SK-N-SH (cell line): ENCODE results near the gene GAS2L2. TPM values are rescaled to one million over a fixed set of nuclear protein-coding genes. Genes with fewer than 3 reads are reported as not detected.

Experiments used
- CTCF ChIA-PET: fragments of 300-600, 350-600 bp; formaldehyde crosslinking; extraction: SDS; loops from one replicate; lab custom pipeline; 2021; lab: Yijun Ruan, JAX
- POLR2A ChIA-PET: fragments of 350-600 bp; sonication (Branson Sonifier 250); formaldehyde crosslinking; extraction: SDS; loops from one replicate; lab custom pipeline; 2020; ENCODE audit warnings: antibody characterized with exemption, inconsistent platforms; lab: Yijun Ruan, JAX
- DNase-seq: peaks from one replicate; pipeline ENCODE4 v3.0.0; 2012
- H2AFZ ChIP-seq: fragments of 200-600 bp; sonication (generic); 2 replicates; pipeline ENCODE4 v1.8.1; 2016; ENCODE audit warnings: antibody characterized with exemption, mild to moderate bottlenecking, low read depth
- H3F3A ChIP-seq: fragments of 200-600 bp; sonication (generic); replicated peaks from 2 replicates; pipeline ENCODE3; 2016; ENCODE audit warnings: antibody characterized with exemption, mild to moderate bottlenecking; ENCODE audit not compliant: insufficient read depth
- H3K27ac ChIP-seq, 2 experiments: fragments of 200-500 bp in 1 of 2; fragments of 200-600 bp in 1 of 2; sonication (Bioruptor generic) in 1 of 2; sonication (generic), shearing (Covaris generic) in 1 of 2; 2 replicates each; pipeline versions ENCODE4 v1.5.1 to v1.6.1; 2014 to 2016; ENCODE audit warnings: low read depth in 2 of 2, inconsistent platforms in 1 of 2, low read length in 1 of 2, mild to moderate bottlenecking in 1 of 2, mixed read lengths in 1 of 2
- H3K27me3 ChIP-seq: fragments of 200-600 bp; sonication (generic), shearing (Covaris generic); 2 replicates; pipeline ENCODE4 v1.6.1; 2016; ENCODE audit warnings: mixed run types; ENCODE audit not compliant: insufficient read depth
- H3K36me3 ChIP-seq, 2 experiments: fragments of 200-500 bp in 1 of 2; fragments of 200-600 bp in 1 of 2; sonication (Bioruptor generic) in 1 of 2; sonication (generic) in 1 of 2; replicated peaks in 1 of 2; 2 replicates each; pipeline versions ENCODE3 to v1.5.1; 2014 to 2016; ENCODE audit warnings: low read length in 1 of 2, mild to moderate bottlenecking in 1 of 2; ENCODE audit not compliant: insufficient read depth in 2 of 2, control insufficient read depth in 1 of 2
- H3K4me1 ChIP-seq, 2 experiments: fragments of 200-500 bp in 1 of 2; fragments of 200-600 bp in 1 of 2; sonication (Bioruptor generic) in 1 of 2; sonication (generic), shearing (Covaris generic) in 1 of 2; 2 replicates each; pipeline versions ENCODE4 v1.5.1 to v1.6.1; 2014 to 2016; ENCODE audit warnings: low read depth in 1 of 2, low read length in 1 of 2, mixed run types in 1 of 2; ENCODE audit not compliant: insufficient read depth in 2 of 2, control insufficient read depth in 1 of 2
- H3K4me2 ChIP-seq: fragments of 200-600 bp; sonication (generic), shearing (Covaris generic); 2 replicates; pipeline ENCODE4 v1.6.1; 2017; ENCODE audit warnings: mixed run types
- H3K4me3 ChIP-seq, 2 experiments: fragments of 200-500 bp in 1 of 2; fragments of 200-600 bp in 1 of 2; sonication (Bioruptor generic) in 1 of 2; sonication (generic), shearing (Covaris generic) in 1 of 2; 2 replicates each; pipeline versions ENCODE4 v1.5.1 to v1.8.1; 2014 to 2016; ENCODE audit warnings: low read depth in 2 of 2, inconsistent platforms in 1 of 2, low read length in 1 of 2, mild to moderate bottlenecking in 1 of 2, mixed read lengths in 1 of 2, moderate library complexity in 1 of 2
- H3K79me2 ChIP-seq: fragments of 200-600 bp; sonication (generic); 2 replicates; pipeline ENCODE4 v1.8.1; 2017; ENCODE audit warnings: mild to moderate bottlenecking; ENCODE audit not compliant: insufficient read depth
- H3K9ac ChIP-seq: fragments of 200-600 bp; sonication (generic); 2 replicates; pipeline ENCODE4 v1.6.1; 2017; ENCODE audit warnings: mixed run types
- H3K9me2 ChIP-seq: fragments of 200-600 bp; sonication (generic); 2 replicates; pipeline ENCODE4 v1.6.1; 2017; ENCODE audit warnings: mixed run types
- H3K9me3 ChIP-seq: fragments of 200-600 bp; sonication (generic); 2 replicates; pipeline ENCODE4 v1.6.1; 2017; ENCODE audit warnings: mixed run types, mild to moderate bottlenecking, moderate library complexity
- H4K20me1 ChIP-seq: fragments of 200-600 bp; sonication (generic); 2 replicates; pipeline ENCODE4 v1.6.1; 2017; ENCODE audit warnings: mild to moderate bottlenecking, mixed run types; ENCODE audit not compliant: insufficient read depth
- CHD2 ChIP-seq: fragments of 150-350 bp; IDR thresholded peaks from 2 replicates; pipeline ENCODE4 v1.6.1; 2018; ENCODE audit warnings: low read length; ENCODE audit not compliant: partially characterized antibody
- FOXJ3 ChIP-seq: sonication (generic); formaldehyde crosslinking; IDR thresholded peaks from 2 replicates; pipeline ENCODE4 v1.5.1; 2020; ENCODE audit warnings: mild to moderate bottlenecking, missing genetic modification reagents
- FOXM1 ChIP-seq: IDR thresholded peaks from 2 replicates; pipeline ENCODE4 v1.4.0; 2012; ENCODE audit warnings: low read depth, mild to moderate bottlenecking
- GABPA ChIP-seq: IDR thresholded peaks from 2 replicates; pipeline ENCODE4 v1.4.0; 2012; ENCODE audit warnings: low read depth, mild to moderate bottlenecking
- GATA2 ChIP-seq: sonication (generic); formaldehyde crosslinking; IDR thresholded peaks from 2 replicates; pipeline ENCODE4 v1.5.0; 2020; ENCODE audit warnings: mild to moderate bottlenecking, missing genetic modification reagents
- NRF1 ChIP-seq: IDR thresholded peaks from 2 replicates; pipeline ENCODE4 v1.6.1; 2012; ENCODE audit warnings: low read depth, mild to moderate bottlenecking, low read length
- PBX3 ChIP-seq: IDR thresholded peaks from 2 replicates; pipeline ENCODE4; 2012
- RAD21 ChIP-seq: IDR thresholded peaks from 2 replicates; pipeline ENCODE4 v1.6.1; 2012; ENCODE audit warnings: mild to moderate bottlenecking, low read length
- RFX5 ChIP-seq: IDR thresholded peaks from 2 replicates; pipeline ENCODE4 v1.6.1; 2012; ENCODE audit warnings: mild to moderate bottlenecking, improper control_type of control experiment, low read length
- SMC3 ChIP-seq: IDR thresholded peaks from 2 replicates; pipeline ENCODE4 v1.6.1; 2012; ENCODE audit warnings: low read depth, low read length, improper control_type of control experiment
- TCF12 ChIP-seq: IDR thresholded peaks from 2 replicates; pipeline ENCODE4 v1.4.0; 2012
- TEAD4 ChIP-seq: IDR thresholded peaks from 2 replicates; pipeline ENCODE4 v1.4.0; 2012; ENCODE audit warnings: mild to moderate bottlenecking, borderline replicate concordance; ENCODE audit not compliant: insufficient read depth
- YY1 ChIP-seq: IDR thresholded peaks from 2 replicates; pipeline ENCODE4 v1.4.0; 2012; ENCODE audit warnings: low read depth, mild to moderate bottlenecking
- WGBS: methylation state at CpG from one replicate; pipeline ENCODE4 v1.1.6; 2017; ENCODE audit warnings: low lambda C conversion rate; 5-methylcytosine and 5-hydroxymethylcytosine counted together
- polyA plus RNA-seq, 3 experiments: library from polyadenylated mRNA; depleted of rRNA; stranded (reverse); fragments of >200 nt; gene quantifications; 2 replicates each; pipeline ENCODE4 v1.2.3, GENCODE V29; 2012
- TF ChIP-seq, protein P1 (sequence below): IDR thresholded peaks from 2 replicates; pipeline ENCODE4 v1.6.1; 2012; ENCODE audit warnings: mild to moderate bottlenecking, low read depth, low read length, moderate library complexity
- TF ChIP-seq, protein P2 (sequence below): fragments of 200-600 bp; sonication (generic); IDR thresholded peaks from 2 replicates; pipeline ENCODE4 v1.6.1; 2017; ENCODE audit warnings: antibody characterized with exemption, mild to moderate bottlenecking, moderate library complexity
- TF ChIP-seq, protein P3 (sequence below): fragments of 150-350 bp; IDR thresholded peaks from 2 replicates; pipeline ENCODE4 v1.6.1; 2017; ENCODE audit warnings: antibody characterized with exemption, low read length, low read depth, borderline replicate concordance

The GAS2L2 gene
- polyA plus RNA-seq, 1 of the 3 experiments (the other 2 are of a cell fraction) = not detected

GRCh38 chr17:35795871-35796265, 42.8 kb upstream of the GAS2L2 start:
- ChIA-PET CTCF (interaction anchor here (0.7 to 7.0 kb wide), 9 partner anchors 9 to 33 kb away, joined by 3 to 99 read pairs (median 4); partner anchors contain the start of gene TAF15), POLR2A (no interaction called here)
- H3K4me3 ChIP-seq = peak overlapping the region; percentile 55 to 56; a peak in 3 of 4 replicates
- H2AFZ ChIP-seq = no peak overlapping the region
- no peaks in the 10 kb centered on the region for H3K9me3 ChIP-seq
- H3F3A ChIP-seq = no peaks in the 10 kb centered on the region
- peak overlapping the region in 1 of 2 experiments; percentile 53; a peak in 1 of 4 replicates for H3K27ac ChIP-seq
- H3K79me2 ChIP-seq = no peaks in the 10 kb centered on the region
- no peaks in the 10 kb centered on the region for H4K20me1 ChIP-seq
- peaks cover 0 to 51% of the 10 kb centered on the region in 2 experiments; a peak in 2 of 4 replicates for H3K4me1 ChIP-seq
- peak overlapping the region; percentile 77 for H3K4me2 ChIP-seq
- no peaks in the 10 kb centered on the region for H3K36me3 ChIP-seq
- 38% methylated on average over 7 of the region's 8 CpGs for WGBS
- no peaks in the 10 kb centered on the region for H3K9me2 ChIP-seq
- TF ChIP-seq SMC3 = no peak
- no peak for TF ChIP-seq CHD2
- no peak for TF ChIP-seq YY1
- no peak for TF ChIP-seq NRF1
- TF ChIP-seq, protein P1, sequence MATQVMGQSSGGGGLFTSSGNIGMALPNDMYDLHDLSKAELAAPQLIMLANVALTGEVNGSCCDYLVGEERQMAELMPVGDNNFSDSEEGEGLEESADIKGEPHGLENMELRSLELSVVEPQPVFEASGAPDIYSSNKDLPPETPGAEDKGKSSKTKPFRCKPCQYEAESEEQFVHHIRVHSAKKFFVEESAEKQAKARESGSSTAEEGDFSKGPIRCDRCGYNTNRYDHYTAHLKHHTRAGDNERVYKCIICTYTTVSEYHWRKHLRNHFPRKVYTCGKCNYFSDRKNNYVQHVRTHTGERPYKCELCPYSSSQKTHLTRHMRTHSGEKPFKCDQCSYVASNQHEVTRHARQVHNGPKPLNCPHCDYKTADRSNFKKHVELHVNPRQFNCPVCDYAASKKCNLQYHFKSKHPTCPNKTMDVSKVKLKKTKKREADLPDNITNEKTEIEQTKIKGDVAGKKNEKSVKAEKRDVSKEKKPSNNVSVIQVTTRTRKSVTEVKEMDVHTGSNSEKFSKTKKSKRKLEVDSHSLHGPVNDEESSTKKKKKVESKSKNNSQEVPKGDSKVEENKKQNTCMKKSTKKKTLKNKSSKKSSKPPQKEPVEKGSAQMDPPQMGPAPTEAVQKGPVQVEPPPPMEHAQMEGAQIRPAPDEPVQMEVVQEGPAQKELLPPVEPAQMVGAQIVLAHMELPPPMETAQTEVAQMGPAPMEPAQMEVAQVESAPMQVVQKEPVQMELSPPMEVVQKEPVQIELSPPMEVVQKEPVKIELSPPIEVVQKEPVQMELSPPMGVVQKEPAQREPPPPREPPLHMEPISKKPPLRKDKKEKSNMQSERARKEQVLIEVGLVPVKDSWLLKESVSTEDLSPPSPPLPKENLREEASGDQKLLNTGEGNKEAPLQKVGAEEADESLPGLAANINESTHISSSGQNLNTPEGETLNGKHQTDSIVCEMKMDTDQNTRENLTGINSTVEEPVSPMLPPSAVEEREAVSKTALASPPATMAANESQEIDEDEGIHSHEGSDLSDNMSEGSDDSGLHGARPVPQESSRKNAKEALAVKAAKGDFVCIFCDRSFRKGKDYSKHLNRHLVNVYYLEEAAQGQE = no peak
- TF ChIP-seq GATA2 (CRISPR knock-in tag) = no peak
- no peak for TF ChIP-seq PBX3
- TF ChIP-seq GABPA = no peak
- no peak for TF ChIP-seq RFX5
- TF ChIP-seq RAD21 = no peak
- no peak for TF ChIP-seq TEAD4
- TF ChIP-seq FOXJ3 (CRISPR knock-in tag) = no peak
- TF ChIP-seq TCF12 = no peak
- no peak for TF ChIP-seq FOXM1
- TF ChIP-seq, protein P2, sequence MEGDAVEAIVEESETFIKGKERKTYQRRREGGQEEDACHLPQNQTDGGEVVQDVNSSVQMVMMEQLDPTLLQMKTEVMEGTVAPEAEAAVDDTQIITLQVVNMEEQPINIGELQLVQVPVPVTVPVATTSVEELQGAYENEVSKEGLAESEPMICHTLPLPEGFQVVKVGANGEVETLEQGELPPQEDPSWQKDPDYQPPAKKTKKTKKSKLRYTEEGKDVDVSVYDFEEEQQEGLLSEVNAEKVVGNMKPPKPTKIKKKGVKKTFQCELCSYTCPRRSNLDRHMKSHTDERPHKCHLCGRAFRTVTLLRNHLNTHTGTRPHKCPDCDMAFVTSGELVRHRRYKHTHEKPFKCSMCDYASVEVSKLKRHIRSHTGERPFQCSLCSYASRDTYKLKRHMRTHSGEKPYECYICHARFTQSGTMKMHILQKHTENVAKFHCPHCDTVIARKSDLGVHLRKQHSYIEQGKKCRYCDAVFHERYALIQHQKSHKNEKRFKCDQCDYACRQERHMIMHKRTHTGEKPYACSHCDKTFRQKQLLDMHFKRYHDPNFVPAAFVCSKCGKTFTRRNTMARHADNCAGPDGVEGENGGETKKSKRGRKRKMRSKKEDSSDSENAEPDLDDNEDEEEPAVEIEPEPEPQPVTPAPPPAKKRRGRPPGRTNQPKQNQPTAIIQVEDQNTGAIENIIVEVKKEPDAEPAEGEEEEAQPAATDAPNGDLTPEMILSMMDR = no peak
- TF ChIP-seq, protein P3, sequence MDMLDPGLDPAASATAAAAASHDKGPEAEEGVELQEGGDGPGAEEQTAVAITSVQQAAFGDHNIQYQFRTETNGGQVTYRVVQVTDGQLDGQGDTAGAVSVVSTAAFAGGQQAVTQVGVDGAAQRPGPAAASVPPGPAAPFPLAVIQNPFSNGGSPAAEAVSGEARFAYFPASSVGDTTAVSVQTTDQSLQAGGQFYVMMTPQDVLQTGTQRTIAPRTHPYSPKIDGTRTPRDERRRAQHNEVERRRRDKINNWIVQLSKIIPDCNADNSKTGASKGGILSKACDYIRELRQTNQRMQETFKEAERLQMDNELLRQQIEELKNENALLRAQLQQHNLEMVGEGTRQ = no peak
- peaks cover 47% of the 10 kb centered on the region for H3K27me3 ChIP-seq
- H3K9ac ChIP-seq = no peak overlapping the region
- no peak for DNase-seq
